ENCODE measurements around the gene CEP104.

Gene CEP104

GRCh38 chr1:3819771-3820200, 37.2 kb downstream of the CEP104 start:
- TF ChIP-seq CTCF (IDR thresholded peaks at IDR 0.05; ENCODE audit: low read depth, low read length), result no peak
- in situ Hi-C loops (cut with HindIII; ENCODE audit: low sequenced_read_pairs), result no loop called here
- no peak overlapping the region for H3K4me3 ChIP-seq (ENCODE audit: low read depth, low read length)
- DNase-seq (ENCODE audit: low read depth, low spot score), result no peak

- TF ChIP-seq CTCF (IDR thresholded peaks at IDR 0.05; ENCODE audit: low read depth, low read length), result no peak
- no peak overlapping the region for H3K4me3 ChIP-seq (ENCODE audit: low read depth, low read length)
- in situ Hi-C loops (cut with HindIII; ENCODE audit: low sequenced_read_pairs), result no loop called here
- DNase-seq (ENCODE audit: low read depth, low spot score), result no peak
Measured at GRCh38 chr1:3817821-3818597, 39.0 kb downstream of the CEP104 start.

GRCh38 chr1:3817138-3817740, 39.8 kb downstream of the CEP104 start:
- DNase-seq (ENCODE audit: low read depth, low spot score), result no peak
- no peak overlapping the region for H3K4me3 ChIP-seq (ENCODE audit: low read depth, low read length)
- in situ Hi-C loops (cut with HindIII; ENCODE audit: low sequenced_read_pairs), result no loop called here
- no peak for TF ChIP-seq CTCF (IDR thresholded peaks at IDR 0.05; ENCODE audit: low read depth, low read length)

- in situ Hi-C loops (cut with HindIII; ENCODE audit: low sequenced_read_pairs), result no loop called here
- TF ChIP-seq CTCF (IDR thresholded peaks at IDR 0.05; ENCODE audit: low read depth, low read length), result no peak
- no peak overlapping the region for H3K4me3 ChIP-seq (ENCODE audit: low read depth, low read length)
- DNase-seq (ENCODE audit: low read depth, low spot score), result no peak
Measured at GRCh38 chr1:3816331-3817137, 40.5 kb downstream of the CEP104 start.

GRCh38 chr1:3814771-3815561, 42.0 kb downstream of the CEP104 start:
- no peak overlapping the region for H3K4me3 ChIP-seq (ENCODE audit: low read depth, low read length)
- in situ Hi-C loops (cut with HindIII; ENCODE audit: low sequenced_read_pairs), result no loop called here
- no peak for TF ChIP-seq CTCF (IDR thresholded peaks at IDR 0.05; ENCODE audit: low read depth, low read length)
- DNase-seq (ENCODE audit: low read depth, low spot score), result no peak

- in situ Hi-C loops (cut with HindIII; ENCODE audit: low sequenced_read_pairs), result no loop called here
- no peak for DNase-seq (ENCODE audit: low read depth, low spot score)
- no peak for TF ChIP-seq CTCF (IDR thresholded peaks at IDR 0.05; ENCODE audit: low read depth, low read length)
- H3K4me3 ChIP-seq (ENCODE audit: low read depth, low read length), result no peak overlapping the region
Measured at GRCh38 chr1:3814065-3814464, 42.9 kb downstream of the CEP104 start.
